H9 (cell line): ENCODE results near the gene LAIR1. TPM values are rescaled to one million over a fixed set of nuclear protein-coding genes. Genes with fewer than 3 reads are reported as not detected.

Experiments
- DNase-seq: peaks from one replicate; pipeline ENCODE4 v3.0.0-alpha.2; 2017
- H2AFZ ChIP-seq: one replicate; pipeline ENCODE4 v1.6.1; 2013; ENCODE audit warnings: mild to moderate bottlenecking, low read length, control low read depth, moderate library complexity
- H2AK5ac ChIP-seq: 2 replicates; pipeline ENCODE4 v1.6.1; 2013; ENCODE audit warnings: low read length, control low read depth, mixed read lengths; ENCODE audit not compliant: insufficient read length
- H2BK120ac ChIP-seq: one replicate; pipeline ENCODE4 v1.6.1; 2013; ENCODE audit warnings: low read depth, mild to moderate bottlenecking, low read length, control low read depth, inconsistent platforms; ENCODE audit not compliant: poor library complexity, severe bottlenecking
- H2BK12ac ChIP-seq: 2 replicates; pipeline ENCODE4 v1.6.1; 2013; ENCODE audit warnings: low read length, control low read depth, mixed read lengths, low read depth; ENCODE audit not compliant: insufficient read length
- H2BK15ac ChIP-seq: 2 replicates; pipeline ENCODE4 v1.6.1; 2013; ENCODE audit warnings: low read depth, low read length, control low read depth
- H2BK20ac ChIP-seq: one replicate; pipeline ENCODE4 v1.6.1; 2013; ENCODE audit warnings: low read depth, mild to moderate bottlenecking, low read length, control low read depth, inconsistent platforms; ENCODE audit not compliant: poor library complexity, severe bottlenecking
- H2BK5ac ChIP-seq: 2 replicates; pipeline ENCODE4 v1.6.1; 2013; ENCODE audit warnings: low read length, control low read depth, mixed read lengths; ENCODE audit not compliant: insufficient read length
- H3K14ac ChIP-seq: 2 replicates; pipeline ENCODE4 v1.6.1; 2013; ENCODE audit warnings: low read length, control low read depth; ENCODE audit not compliant: insufficient read depth
- H3K18ac ChIP-seq: 2 replicates; pipeline ENCODE4 v1.6.1; 2013; ENCODE audit warnings: low read depth, mild to moderate bottlenecking, mixed read lengths, low read length, control low read depth; ENCODE audit not compliant: insufficient read length
- H3K23ac ChIP-seq: 2 replicates; pipeline ENCODE4 v1.6.1; 2013; ENCODE audit warnings: low read length, control low read depth, mixed read lengths, low read depth; ENCODE audit not compliant: insufficient read length
- H3K23me2 ChIP-seq: 2 replicates; pipeline ENCODE4 v1.6.1; 2013; ENCODE audit warnings: low read depth, mild to moderate bottlenecking, mixed read lengths, low read length, control low read depth; ENCODE audit not compliant: insufficient read length, poor library complexity, severe bottlenecking
- H3K27ac ChIP-seq: 2 replicates; pipeline ENCODE4 v1.5.1; 2013; ENCODE audit warnings: low read length, control low read depth, mixed read lengths, low read depth; ENCODE audit not compliant: insufficient read length
- H3K27me3 ChIP-seq: 2 replicates; pipeline ENCODE4 v1.6.1; 2013; ENCODE audit warnings: low read length, control low read depth, inconsistent platforms; ENCODE audit not compliant: insufficient read depth
- H3K4ac ChIP-seq: 2 replicates; pipeline ENCODE4 v1.6.1; 2013; ENCODE audit warnings: low read depth, mild to moderate bottlenecking, control low read depth, inconsistent platforms, low read length, moderate library complexity
- H3K4me1 ChIP-seq: 2 replicates; pipeline ENCODE4 v1.6.1; 2013; ENCODE audit warnings: low read length, control low read depth, inconsistent platforms; ENCODE audit not compliant: insufficient read depth
- H3K4me2 ChIP-seq: 2 replicates; pipeline ENCODE4 v1.6.1; 2013; ENCODE audit warnings: low read length, control low read depth, mixed read lengths; ENCODE audit not compliant: insufficient read length, insufficient read depth
- H3K56ac ChIP-seq: 2 replicates; pipeline ENCODE4 v1.6.1; 2013; ENCODE audit warnings: low read depth, mild to moderate bottlenecking, mixed read lengths, low read length, control low read depth; ENCODE audit not compliant: insufficient read length
- H3K79me1 ChIP-seq: 2 replicates; pipeline ENCODE4 v1.6.1; 2013; ENCODE audit warnings: low read depth, mild to moderate bottlenecking, moderate library complexity, low read length, control low read depth, inconsistent platforms; ENCODE audit not compliant: insufficient read depth, poor library complexity, severe bottlenecking
- H3K79me2 ChIP-seq: 2 replicates; pipeline ENCODE4 v1.6.1; 2013; ENCODE audit warnings: low read length, control low read depth, inconsistent platforms; ENCODE audit not compliant: insufficient read depth
- H3K9ac ChIP-seq: 2 replicates; pipeline ENCODE4 v1.6.1; 2013; ENCODE audit warnings: low read length, control low read depth, mixed read lengths; ENCODE audit not compliant: insufficient read length; ENCODE audit errors: extremely low read depth
- H3K9me3 ChIP-seq: one replicate; pipeline ENCODE4 v1.6.1; 2013; ENCODE audit warnings: low read depth, low read length, inconsistent platforms; ENCODE audit not compliant: control insufficient read depth
- H3T11ph ChIP-seq: one replicate; pipeline ENCODE4 v1.6.1; 2013; ENCODE audit warnings: mild to moderate bottlenecking, low read length, control low read depth, inconsistent platforms
- H4K20me1 ChIP-seq: one replicate; pipeline ENCODE4 v1.6.1; 2013; ENCODE audit not compliant: control insufficient read depth, insufficient read length, insufficient read depth
- H4K5ac ChIP-seq: 2 replicates; pipeline ENCODE4 v1.6.1; 2013; ENCODE audit warnings: low read depth, mild to moderate bottlenecking, mixed read lengths, low read length, control low read depth; ENCODE audit not compliant: insufficient read length
- H4K8ac ChIP-seq: replicated peaks from 2 replicates; pipeline ENCODE4 v1.6.1; 2013; ENCODE audit warnings: low read length, control low read depth, mixed read lengths, low read depth; ENCODE audit not compliant: insufficient read length
- H4K91ac ChIP-seq: 2 replicates; pipeline ENCODE4 v1.6.1; 2013; ENCODE audit warnings: low read depth, mild to moderate bottlenecking, moderate library complexity, mixed read lengths, low read length, control low read depth; ENCODE audit not compliant: insufficient read length
- H3K27ac Mint-ChIP-seq, 3 experiments: 2 replicates in 2 of 3; 3 replicates in 1 of 3; pipeline ENCODE4 v1.8.0; 2020 to 2021; ENCODE audit warnings: mixed read lengths in 3 of 3, mild to moderate bottlenecking in 1 of 3, moderate library complexity in 1 of 3
- H3K27me3 Mint-ChIP-seq: 2 replicates; pipeline ENCODE4 v1.8.0; 2021; ENCODE audit warnings: low read depth, mild to moderate bottlenecking, moderate library complexity, mixed read lengths
- H3K36me3 Mint-ChIP-seq, 3 experiments: 2 replicates in 2 of 3; 3 replicates in 1 of 3; pipeline ENCODE4 v1.8.0; 2020 to 2021; ENCODE audit warnings: low read depth in 3 of 3, mixed read lengths in 3 of 3; ENCODE audit not compliant: insufficient read depth in 1 of 3
- H3K4me1 Mint-ChIP-seq, 2 experiments: 2 replicates each; pipeline ENCODE4 v1.8.0; 2020; ENCODE audit warnings: mixed read lengths in 2 of 2
- H3K4me3 Mint-ChIP-seq, 2 experiments: 2 replicates in 1 of 2; 3 replicates in 1 of 2; pipeline ENCODE4 v1.8.0; 2020 to 2021; ENCODE audit warnings: mild to moderate bottlenecking in 2 of 2, mixed read lengths in 2 of 2, moderate library complexity in 1 of 2
- H3K9me3 Mint-ChIP-seq, 2 experiments: 2 replicates in 1 of 2; 3 replicates in 1 of 2; pipeline ENCODE4 v1.8.0; 2020; ENCODE audit warnings: mild to moderate bottlenecking in 2 of 2, mixed read lengths in 2 of 2, moderate library complexity in 1 of 2
- WGBS: extraction: QIAGEN DNeasy Blood & Tissue Kit; methylation state at CpG from one replicate; pipeline ENCODE4 v1.1.7; 2013; ENCODE audit warnings: missing lambda C conversion rate, low lambda C conversion rate, mixed read lengths; ENCODE audit not compliant: insufficient read length; ENCODE audit errors: extremely low coverage; 5-methylcytosine and 5-hydroxymethylcytosine counted together
- total RNA-seq: library from RNA; stranded (reverse); gene quantifications from 2 replicates; pipeline ENCODE4 v1.2.1, GENCODE V29; 2021
- TF ChIP-seq, protein P1 (sequence below): fragments of 200-600 bp; sonication (generic); conservative IDR thresholded peaks from 3 replicates; pipeline ENCODE4 v1.8.0; 2021; ENCODE audit warnings: antibody characterized with exemption, mild to moderate bottlenecking

LAIR1 gene
- total RNA-seq, 1 experiment from 2014 or later, result not detected

DNA sequence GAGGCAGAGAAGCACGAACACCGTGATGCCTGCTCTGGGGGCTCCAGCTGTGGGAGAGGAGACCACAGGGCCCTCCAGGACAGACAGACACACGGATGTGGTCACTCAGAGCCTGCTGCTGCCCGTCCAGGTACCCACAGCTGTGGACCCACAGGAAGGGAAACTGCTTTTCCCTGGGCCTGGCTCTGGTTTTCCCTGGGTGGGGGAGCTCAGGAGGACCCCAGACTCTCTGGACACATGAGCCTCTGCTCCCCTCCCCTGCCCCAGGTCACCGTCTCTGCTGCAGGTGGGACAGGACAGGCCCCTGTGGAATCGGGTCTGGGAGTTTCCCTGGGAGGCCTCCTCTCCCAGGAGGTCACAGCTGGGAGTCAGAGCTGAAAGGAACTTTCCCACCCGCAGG lies 33.1 kb downstream of the LAIR1 start:
- TF ChIP-seq, protein P1, sequence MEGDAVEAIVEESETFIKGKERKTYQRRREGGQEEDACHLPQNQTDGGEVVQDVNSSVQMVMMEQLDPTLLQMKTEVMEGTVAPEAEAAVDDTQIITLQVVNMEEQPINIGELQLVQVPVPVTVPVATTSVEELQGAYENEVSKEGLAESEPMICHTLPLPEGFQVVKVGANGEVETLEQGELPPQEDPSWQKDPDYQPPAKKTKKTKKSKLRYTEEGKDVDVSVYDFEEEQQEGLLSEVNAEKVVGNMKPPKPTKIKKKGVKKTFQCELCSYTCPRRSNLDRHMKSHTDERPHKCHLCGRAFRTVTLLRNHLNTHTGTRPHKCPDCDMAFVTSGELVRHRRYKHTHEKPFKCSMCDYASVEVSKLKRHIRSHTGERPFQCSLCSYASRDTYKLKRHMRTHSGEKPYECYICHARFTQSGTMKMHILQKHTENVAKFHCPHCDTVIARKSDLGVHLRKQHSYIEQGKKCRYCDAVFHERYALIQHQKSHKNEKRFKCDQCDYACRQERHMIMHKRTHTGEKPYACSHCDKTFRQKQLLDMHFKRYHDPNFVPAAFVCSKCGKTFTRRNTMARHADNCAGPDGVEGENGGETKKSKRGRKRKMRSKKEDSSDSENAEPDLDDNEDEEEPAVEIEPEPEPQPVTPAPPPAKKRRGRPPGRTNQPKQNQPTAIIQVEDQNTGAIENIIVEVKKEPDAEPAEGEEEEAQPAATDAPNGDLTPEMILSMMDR, result no peak
- Histone ChIP-seq H3K23me2 (no peaks in the 10 kb centered on the region), H3K14ac (no peak overlapping the region), H3T11ph (no peak overlapping the region), H3K79me1 (no peaks in the 10 kb centered on the region), H2AK5ac (no peak overlapping the region), H2BK20ac (no peak overlapping the region), H2BK12ac (no peak overlapping the region), H3K18ac (no peak overlapping the region), H2BK120ac (no peak overlapping the region), H4K8ac (no peak overlapping the region), H3K9ac (no peak overlapping the region), H3K4me2 (no peak overlapping the region), H3K4ac (no peak overlapping the region), H3K27me3 (no peaks in the 10 kb centered on the region; the same call in 1 of the 2 replicates), H4K91ac (no peak overlapping the region), H2BK5ac (no peak overlapping the region), H3K79me2 (no peaks in the 10 kb centered on the region), H3K27ac (no peak overlapping the region), H3K56ac (no peak overlapping the region), H3K23ac (no peak overlapping the region), H4K5ac (no peak overlapping the region), H3K9me3 (no peaks in the 10 kb centered on the region), H3K4me1 (no peaks in the 10 kb centered on the region; the same call in 1 of the 2 replicates), H4K20me1 (no peaks in the 10 kb centered on the region), H2AFZ (no peak overlapping the region), H2BK15ac (no peak overlapping the region)
- peaks cover 0 to 69% of the 10 kb centered on the region in 2 experiments; a peak in 3 of 5 replicates for H3K9me3 Mint-ChIP-seq
- H3K4me1 Mint-ChIP-seq, result peaks cover 4 to 15% of the 10 kb centered on the region in 2 experiments; a peak in 3 of 4 replicates
- peaks cover 0 to 4% (median 1%) of the 10 kb centered on the region in 3 experiments; a peak in 2 of 7 replicates for H3K36me3 Mint-ChIP-seq
- no peak for DNase-seq
- WGBS, result no CpG with 5 or more reads among the region's 7 CpGs
- peaks cover 29% of the 10 kb centered on the region for H3K27me3 Mint-ChIP-seq
- no peak overlapping the region for H3K4me3 Mint-ChIP-seq
- H3K27ac Mint-ChIP-seq, result no peak overlapping the region
